ENCODE results near the gene ELOVL1. TPM values are rescaled to one million over a fixed set of nuclear protein-coding genes. Genes with fewer than 3 reads are reported as not detected.

ELOVL1 gene
- total RNA-seq, 2 donors from 2014 or later, result 17.5 to 21.8 TPM

DNA sequence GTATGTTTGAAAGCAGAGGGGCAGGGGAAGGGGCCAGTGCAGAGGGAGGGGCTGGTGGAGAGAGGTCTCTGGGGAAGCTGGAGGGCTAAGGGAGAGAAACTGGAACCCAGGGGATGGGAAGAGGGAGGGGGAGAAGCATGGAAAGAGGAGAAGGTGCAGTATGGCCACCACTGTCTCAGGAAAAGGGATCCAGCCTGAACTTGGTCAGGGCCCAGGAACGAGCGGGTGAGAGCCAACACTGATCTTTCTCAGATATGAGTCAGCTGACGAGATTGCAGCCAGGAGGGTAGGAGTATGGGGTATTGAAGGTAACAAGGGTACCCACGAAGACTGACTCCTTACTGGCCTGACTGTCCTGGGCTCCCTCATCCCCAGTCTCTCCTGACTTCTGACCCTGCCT is 49.0 kb downstream of the ELOVL1 start:
- no peak overlapping the region for H3K27ac ChIP-seq
- no peaks in the 10 kb centered on the region for H3K27me3 ChIP-seq
- 86 to 90% methylated on average over 4 of the region's 4 CpGs for WGBS, 2 donors
- intact Hi-C loops (cut with DNase I), result no loop called here
- DNase-seq (no peak), ATAC-seq (no peak)
- H3K4me3 ChIP-seq, result no peak overlapping the region
- no peaks in the 10 kb centered on the region for H3K4me1 ChIP-seq
- no peaks in the 10 kb centered on the region for H3K9me3 ChIP-seq
- TF ChIP-seq POLR2A (IDR thresholded peaks at IDR 0.05), result no peak
- TF ChIP-seq, protein P1, sequence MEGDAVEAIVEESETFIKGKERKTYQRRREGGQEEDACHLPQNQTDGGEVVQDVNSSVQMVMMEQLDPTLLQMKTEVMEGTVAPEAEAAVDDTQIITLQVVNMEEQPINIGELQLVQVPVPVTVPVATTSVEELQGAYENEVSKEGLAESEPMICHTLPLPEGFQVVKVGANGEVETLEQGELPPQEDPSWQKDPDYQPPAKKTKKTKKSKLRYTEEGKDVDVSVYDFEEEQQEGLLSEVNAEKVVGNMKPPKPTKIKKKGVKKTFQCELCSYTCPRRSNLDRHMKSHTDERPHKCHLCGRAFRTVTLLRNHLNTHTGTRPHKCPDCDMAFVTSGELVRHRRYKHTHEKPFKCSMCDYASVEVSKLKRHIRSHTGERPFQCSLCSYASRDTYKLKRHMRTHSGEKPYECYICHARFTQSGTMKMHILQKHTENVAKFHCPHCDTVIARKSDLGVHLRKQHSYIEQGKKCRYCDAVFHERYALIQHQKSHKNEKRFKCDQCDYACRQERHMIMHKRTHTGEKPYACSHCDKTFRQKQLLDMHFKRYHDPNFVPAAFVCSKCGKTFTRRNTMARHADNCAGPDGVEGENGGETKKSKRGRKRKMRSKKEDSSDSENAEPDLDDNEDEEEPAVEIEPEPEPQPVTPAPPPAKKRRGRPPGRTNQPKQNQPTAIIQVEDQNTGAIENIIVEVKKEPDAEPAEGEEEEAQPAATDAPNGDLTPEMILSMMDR (IDR thresholded peaks at IDR 0.05), result no peak
- H3K36me3 ChIP-seq (replicated peaks in 1 of 2; ENCODE audit: insufficient read depth in 1 of 2, low read depth in 2 of 2), result no peaks in the 10 kb centered on the region

DNA sequence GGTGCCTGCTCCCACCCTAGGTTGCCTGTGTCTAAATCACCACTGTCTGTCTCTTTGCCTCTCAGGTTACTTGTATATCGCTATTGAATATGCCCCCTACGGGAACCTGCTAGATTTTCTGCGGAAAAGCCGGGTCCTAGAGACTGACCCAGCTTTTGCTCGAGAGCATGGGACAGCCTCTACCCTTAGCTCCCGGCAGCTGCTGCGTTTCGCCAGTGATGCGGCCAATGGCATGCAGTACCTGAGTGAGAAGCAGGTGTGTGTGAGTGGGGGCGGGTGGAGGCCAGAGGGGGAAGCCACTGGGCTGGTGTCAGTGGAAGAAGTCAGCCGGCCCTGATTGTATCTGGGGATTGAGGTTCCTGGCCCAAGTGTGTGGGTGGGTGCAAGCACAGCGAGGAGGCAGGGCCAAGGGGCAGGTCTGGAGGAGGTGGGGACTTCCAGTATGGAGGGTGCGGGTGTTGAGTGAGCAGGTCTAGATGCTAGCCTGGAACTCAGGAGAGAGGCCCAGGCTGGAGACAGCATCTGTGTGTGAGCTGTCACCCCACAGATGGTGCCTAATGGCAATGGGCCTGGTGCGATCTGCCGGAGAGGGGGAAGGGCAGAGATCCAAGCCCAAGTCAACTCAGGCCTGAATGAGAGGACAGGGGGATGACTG is 49.9 kb downstream of the ELOVL1 start:
- ATAC-seq (no peak), DNase-seq (no peak)
- H3K4me1 ChIP-seq, result no peaks in the 10 kb centered on the region
- no peaks in the 10 kb centered on the region for H3K36me3 ChIP-seq (replicated peaks in 1 of 2; ENCODE audit: insufficient read depth in 1 of 2, low read depth in 2 of 2)
- no peak overlapping the region for H3K4me3 ChIP-seq
- intact Hi-C loops (cut with DNase I), result no loop called here
- 86 to 88% methylated on average over 13 to 15 of the region's 15 CpGs for WGBS, 2 donors
- no peaks in the 10 kb centered on the region for H3K9me3 ChIP-seq
- no peaks in the 10 kb centered on the region for H3K27me3 ChIP-seq
- no peak overlapping the region for H3K27ac ChIP-seq
- TF ChIP-seq, protein P1 (IDR thresholded peaks at IDR 0.05), result no peak
- TF ChIP-seq POLR2A (IDR thresholded peaks at IDR 0.05), result no peak

DNA sequence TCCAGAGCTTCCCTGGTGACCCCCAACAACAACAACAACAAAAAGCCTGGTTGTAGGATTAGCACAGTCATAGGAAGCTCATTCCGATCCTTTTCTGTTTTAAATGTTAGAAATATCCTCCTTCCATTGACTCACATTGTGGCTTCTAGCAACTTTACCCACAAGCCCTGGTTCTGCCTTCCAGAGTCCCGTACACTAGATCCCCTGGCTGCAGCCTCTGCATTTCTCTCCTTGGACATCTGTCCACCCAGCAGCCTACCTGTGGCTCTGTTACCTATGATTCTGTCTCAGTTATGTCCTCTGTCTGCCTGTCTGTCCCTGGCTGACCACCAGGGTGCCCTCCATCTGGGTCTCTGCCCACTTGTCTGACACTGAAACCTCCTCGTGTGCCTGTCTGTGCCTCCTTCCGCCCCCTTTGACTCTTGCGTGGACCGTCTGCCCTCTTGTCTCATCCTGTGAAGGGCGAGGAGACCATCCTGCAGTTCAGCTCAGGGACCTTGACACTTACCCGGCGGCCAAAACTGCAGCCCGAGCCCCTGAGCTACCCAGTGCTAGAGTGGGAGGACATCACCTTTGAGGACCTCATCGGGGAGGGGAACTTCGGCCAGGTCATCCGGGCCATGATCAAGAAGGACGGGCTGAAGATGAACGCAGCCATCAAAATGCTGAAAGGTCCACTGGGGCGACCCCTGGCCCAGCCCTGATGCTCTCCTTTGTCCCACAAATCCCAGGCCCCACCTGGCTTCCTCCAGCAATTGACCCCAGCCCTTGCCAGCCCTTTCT is 50.9 kb downstream of the ELOVL1 start:
- H3K27ac ChIP-seq, result no peak overlapping the region
- TF ChIP-seq, protein P1 (IDR thresholded peaks at IDR 0.05), result no peak
- TF ChIP-seq POLR2A (IDR thresholded peaks at IDR 0.05), result no peak
- DNase-seq (no peak), ATAC-seq (no peak)
- H3K4me3 ChIP-seq, result no peak overlapping the region
- no peaks in the 10 kb centered on the region for H3K9me3 ChIP-seq
- intact Hi-C loops (cut with DNase I), result no loop called here
- no peaks in the 10 kb centered on the region for H3K4me1 ChIP-seq
- H3K27me3 ChIP-seq, result no peaks in the 10 kb centered on the region
- no peaks in the 10 kb centered on the region for H3K36me3 ChIP-seq (replicated peaks in 1 of 2; ENCODE audit: insufficient read depth in 1 of 2, low read depth in 2 of 2)
- WGBS, 2 donors, result 83 to 84% methylated on average over 16 of the region's 16 CpGs

DNA sequence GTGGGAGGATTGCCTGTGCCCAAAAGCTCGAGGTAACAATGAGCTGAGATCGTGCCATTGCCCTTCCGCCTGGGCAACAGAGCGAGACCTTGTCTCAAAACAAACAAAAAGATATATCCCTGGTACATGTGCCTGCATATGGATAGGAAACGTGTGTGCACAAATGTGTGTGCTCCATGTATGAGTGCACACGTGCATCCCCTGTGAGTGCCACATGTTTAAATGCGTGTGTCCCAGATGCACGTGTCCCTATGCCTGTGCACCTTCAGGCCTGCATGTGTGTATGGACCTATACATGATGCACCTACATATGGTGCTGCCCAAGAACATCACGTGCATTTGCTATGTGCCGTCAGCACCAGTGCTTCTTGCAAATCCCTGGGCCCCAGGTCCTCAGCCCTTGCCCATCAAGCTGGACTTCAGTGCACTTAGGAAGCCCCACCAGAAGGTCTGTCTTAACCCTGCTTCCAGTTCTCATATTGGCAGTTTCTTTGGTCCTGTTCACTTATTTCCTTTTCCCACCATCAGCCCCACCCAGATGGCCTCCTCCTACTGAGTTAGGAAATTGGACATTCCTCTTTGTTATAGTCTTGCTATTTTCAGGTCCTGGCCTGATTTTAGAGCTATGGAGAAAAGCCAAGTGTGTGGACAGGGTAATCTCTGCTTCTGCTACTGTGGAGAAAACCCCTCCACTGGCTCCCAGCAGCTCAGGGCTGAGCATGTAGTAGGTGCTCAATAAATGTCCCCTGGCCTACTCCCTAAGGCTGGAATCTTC is 51.7 kb downstream of the ELOVL1 start:
- Histone ChIP-seq H3K9me3 (no peaks in the 10 kb centered on the region), H3K27ac (no peak overlapping the region), H3K36me3 (replicated peaks in 1 of 2; ENCODE audit: insufficient read depth in 1 of 2, low read depth in 2 of 2) (no peaks in the 10 kb centered on the region), H3K27me3 (no peaks in the 10 kb centered on the region), H3K4me3 (no peak overlapping the region), H3K4me1 (no peaks in the 10 kb centered on the region)
- TF ChIP-seq, protein P1 (IDR thresholded peaks at IDR 0.05), result no peak
- no peak for TF ChIP-seq POLR2A (IDR thresholded peaks at IDR 0.05)
- no peak for DNase-seq
- no peak for ATAC-seq
- intact Hi-C loops (cut with DNase I), result no loop called here
- 88 to 93% methylated on average over 10 of the region's 10 CpGs for WGBS, 2 donors
